Stimulated activated CD4-positive, alpha-beta T cell treated with anti-CD3 and anti-CD28 coated beads, Interleukin-2, amount 100 ng/mL, for 4 hours (primary cell): ENCODE results near the gene TRANK1.
"Not testable (repeated sequence)": the region's sequence is repeated elsewhere in the genome, so short reads cannot be mapped to it uniquely, and the experiment has no call there.

Experiments
- DNase-seq: peaks from one replicate; pipeline ENCODE4 v3.0.0-alpha.2; 2020; ENCODE audit warnings: low read depth

TRANK1 gene

GRCh38 chr3:36957063-36957462 is 12.2 kb upstream of the TRANK1 start:
- DNase-seq: no peak

GRCh38 chr3:36956155-36956554 is 11.3 kb upstream of the TRANK1 start:
- DNase-seq: no peak

GRCh38 chr3:36954452-36955134 is 9.7 kb upstream of the TRANK1 start:
- DNase-seq: no peak

GRCh38 chr3:36947814-36948213 is 3.0 kb upstream of the TRANK1 start:
- DNase-seq: not testable (repeated sequence)

- no peak for DNase-seq
Observed at GRCh38 chr3:36945333-36945980, 603 bp upstream of the TRANK1 start.

GRCh38 chr3:36944012-36944640 is 728 bp downstream of the TRANK1 start:
- DNase-seq: no peak

GRCh38 chr3:36943601-36944000 is 1.3 kb downstream of the TRANK1 start:
- DNase-seq: no peak

- DNase-seq: no peak
Observed at GRCh38 chr3:36942638-36943248, 2.1 kb downstream of the TRANK1 start.

GRCh38 chr3:36941658-36942057 is 3.2 kb downstream of the TRANK1 start:
- no peak for DNase-seq

GRCh38 chr3:36941162-36941561 is 3.7 kb downstream of the TRANK1 start:
- no peak for DNase-seq

- no peak for DNase-seq
Observed at GRCh38 chr3:36937492-36937891, 7.4 kb downstream of the TRANK1 start.

GRCh38 chr3:36933540-36934296 is 11.1 kb downstream of the TRANK1 start:
- DNase-seq: no peak

- DNase-seq: not testable (repeated sequence)
Observed at GRCh38 chr3:36931424-36931823, 13.4 kb downstream of the TRANK1 start.

GRCh38 chr3:36928220-36928619 is 16.6 kb downstream of the TRANK1 start:
- DNase-seq: no peak

- no peak for DNase-seq
Observed at GRCh38 chr3:36926292-36926897, 18.5 kb downstream of the TRANK1 start.

GRCh38 chr3:36924744-36925521 is 19.9 kb downstream of the TRANK1 start:
- DNase-seq: no peak

- DNase-seq: no peak
Observed at GRCh38 chr3:36923981-36924743, 20.7 kb downstream of the TRANK1 start.

GRCh38 chr3:36923523-36923943 is 21.3 kb downstream of the TRANK1 start:
- DNase-seq: no peak

- no peak for DNase-seq
Observed at GRCh38 chr3:36920884-36921567, 23.8 kb downstream of the TRANK1 start.
